HK-2 (cell line): ENCODE data around the gene COL18A1.

Experiments used
- DNase-seq: peaks from one replicate; pipeline ENCODE4 v3.0.0-alpha.2; 2018; ENCODE audit not compliant: unreplicated experiment

COL18A1 gene

GRCh38 chr21:45401916-45402900, 2.8 kb upstream of the COL18A1 start:
- DNase-seq = no peak

DNA sequence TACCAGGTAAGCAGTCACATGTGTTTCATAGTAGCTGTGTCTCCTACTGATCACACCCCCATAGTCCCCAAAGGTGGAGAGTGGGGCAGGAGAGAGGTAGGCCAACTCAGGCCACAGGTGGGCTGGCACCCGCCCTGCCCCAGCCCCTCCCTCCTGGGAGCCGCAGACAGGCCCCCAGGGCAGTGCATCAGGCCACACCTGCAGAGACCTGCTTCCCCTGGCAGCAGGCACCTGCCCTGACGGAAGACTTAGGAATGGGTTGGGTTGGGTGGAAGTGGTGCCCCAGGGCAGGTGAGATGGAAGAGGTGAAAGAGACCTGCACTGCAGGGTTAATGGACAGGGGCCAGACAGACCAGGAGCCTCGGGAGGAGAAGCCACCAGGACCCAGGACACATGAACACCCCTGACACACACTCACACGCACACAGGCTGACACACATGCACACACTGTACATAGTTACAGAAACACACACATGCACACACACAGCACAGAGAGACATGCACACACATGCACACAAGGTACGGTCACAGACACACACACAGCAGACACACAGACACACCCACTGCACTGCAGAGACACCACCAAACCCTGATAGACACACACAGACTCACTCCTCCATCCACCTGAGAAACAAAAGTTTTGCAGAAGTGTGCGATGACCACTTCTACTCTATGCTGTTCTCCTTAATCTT, 1.7 kb upstream of the COL18A1 start:
- DNase-seq = no peak

- no peak for DNase-seq
Measured at GRCh38 chr21:45403825-45404729, 888 bp upstream of the COL18A1 start.

- DNase-seq = peak; percentile 26
Measured at GRCh38 chr21:45405271-45405818, 380 bp downstream of the COL18A1 start.

- DNase-seq = peak; percentile 39
Measured at GRCh38 chr21:45405819-45406762, 1.1 kb downstream of the COL18A1 start.

DNA sequence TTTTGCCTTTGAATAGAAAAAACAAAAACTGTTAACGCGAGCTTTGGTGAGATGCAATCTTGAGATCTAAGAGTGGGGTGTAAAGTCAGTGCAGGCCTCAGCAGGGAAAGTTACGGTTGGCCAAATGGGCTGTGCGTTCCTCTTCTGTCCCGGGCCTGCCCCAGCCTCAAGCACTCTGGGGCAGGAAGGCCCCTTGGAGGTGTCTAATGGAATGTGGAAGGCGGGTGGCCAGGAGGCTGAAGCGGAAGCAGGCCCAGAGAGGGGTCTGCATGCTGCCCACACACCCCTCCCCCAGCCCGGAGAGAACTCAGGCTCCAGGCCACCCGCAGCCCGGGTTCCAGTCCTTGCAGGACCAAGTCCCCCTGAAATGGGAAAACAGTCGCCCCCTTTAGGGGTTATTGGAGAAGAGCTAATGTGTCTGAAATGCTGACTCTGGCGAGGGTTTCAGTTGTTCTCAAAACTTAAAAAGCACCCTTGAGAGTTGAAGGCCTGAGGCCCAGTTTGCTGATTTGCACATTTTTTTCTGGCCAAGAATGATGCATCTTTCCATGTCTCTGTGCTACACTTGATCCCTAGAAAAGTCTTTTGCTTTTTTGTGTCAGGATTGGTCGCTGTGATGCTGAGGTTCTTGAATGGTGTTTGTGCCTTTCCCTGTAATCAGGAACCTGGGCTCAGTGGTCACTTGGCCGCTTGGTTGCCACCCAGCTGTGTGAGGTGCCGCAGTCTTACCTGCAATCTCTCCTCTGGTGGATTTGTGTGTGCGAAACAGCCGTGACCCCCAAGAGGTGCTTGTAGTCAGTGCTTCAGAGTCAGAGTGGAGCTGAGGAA, 2.0 kb downstream of the COL18A1 start:
- no peak for DNase-seq

DNA sequence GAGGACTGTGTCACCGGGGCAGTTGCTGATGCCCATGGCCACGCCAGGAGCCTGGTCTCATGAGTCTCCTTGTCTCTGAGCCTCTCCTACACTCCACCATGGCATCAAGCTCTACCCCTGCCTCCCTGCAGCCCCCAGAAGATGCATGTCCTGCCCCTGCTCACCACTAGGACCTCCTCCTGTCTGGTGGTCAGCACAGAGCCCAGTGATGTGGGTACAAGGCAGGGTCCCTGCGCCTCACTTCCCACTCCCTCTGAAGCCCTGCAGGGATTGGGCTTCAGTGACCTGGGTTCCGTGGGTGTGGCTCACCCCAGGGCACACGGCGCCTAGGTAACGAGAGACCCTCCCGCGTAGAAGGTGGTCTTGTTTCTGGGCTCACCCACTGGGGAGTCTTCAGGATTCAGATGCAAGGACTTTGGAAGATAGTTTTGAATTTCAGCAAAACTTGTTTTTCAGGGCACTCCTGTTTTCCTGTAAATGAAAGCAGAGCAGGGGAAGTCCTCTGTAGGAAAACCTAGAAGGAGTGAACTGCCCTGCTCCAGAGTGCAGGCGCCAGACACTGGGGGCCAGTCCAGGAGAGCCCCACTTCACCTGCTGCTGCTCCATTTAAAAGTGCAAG, 2.8 kb downstream of the COL18A1 start:
- DNase-seq = no peak

DNA sequence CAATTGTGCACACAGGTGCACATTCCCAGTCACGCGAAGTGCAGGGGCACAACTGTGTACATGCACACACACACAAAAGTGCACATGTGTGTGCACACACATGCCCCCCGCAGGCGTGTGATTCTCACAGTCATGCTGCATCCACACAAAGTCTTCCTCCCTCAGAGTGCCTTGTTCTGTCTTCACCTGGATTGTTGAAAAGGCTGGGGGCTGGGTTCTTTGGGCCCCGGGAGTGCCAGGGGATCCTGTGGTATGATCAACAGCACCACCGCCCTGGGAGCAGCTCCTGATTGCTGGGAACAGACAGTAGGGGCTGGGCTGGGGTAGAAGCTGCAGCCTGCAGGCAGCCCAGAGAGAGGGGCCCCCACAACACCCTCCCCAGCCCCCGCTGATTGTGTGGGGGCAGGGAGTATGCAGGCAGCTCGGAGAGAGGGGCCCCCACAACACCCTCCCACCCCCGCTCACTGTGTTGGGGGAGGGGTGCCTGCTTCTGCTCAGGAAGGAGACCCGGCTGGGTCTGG, 3.4 kb downstream of the COL18A1 start:
- DNase-seq = no peak

DNA sequence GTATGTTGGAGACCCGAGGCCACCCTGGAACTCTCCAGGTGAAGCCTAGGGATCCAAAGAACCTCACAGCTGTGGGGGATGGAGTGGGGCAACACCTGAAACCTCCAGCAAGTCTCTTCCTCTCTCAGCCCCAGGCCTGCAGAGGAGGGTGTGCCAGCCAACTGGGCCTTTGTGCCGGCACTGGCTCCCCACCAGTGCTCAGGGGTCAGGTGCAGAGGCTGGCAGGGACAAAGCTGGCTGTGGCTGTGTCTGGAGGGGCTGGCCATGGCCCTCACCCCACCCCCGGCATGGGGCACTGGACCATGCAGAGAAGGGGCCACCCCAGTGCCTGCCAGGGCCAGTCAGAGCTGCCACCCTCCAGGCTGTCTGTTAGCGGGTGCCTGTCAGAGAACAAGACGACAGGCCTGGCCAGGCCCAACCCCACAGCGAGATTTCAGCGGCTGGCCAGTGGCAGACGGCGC, 3.9 kb downstream of the COL18A1 start:
- DNase-seq = no peak

DNA sequence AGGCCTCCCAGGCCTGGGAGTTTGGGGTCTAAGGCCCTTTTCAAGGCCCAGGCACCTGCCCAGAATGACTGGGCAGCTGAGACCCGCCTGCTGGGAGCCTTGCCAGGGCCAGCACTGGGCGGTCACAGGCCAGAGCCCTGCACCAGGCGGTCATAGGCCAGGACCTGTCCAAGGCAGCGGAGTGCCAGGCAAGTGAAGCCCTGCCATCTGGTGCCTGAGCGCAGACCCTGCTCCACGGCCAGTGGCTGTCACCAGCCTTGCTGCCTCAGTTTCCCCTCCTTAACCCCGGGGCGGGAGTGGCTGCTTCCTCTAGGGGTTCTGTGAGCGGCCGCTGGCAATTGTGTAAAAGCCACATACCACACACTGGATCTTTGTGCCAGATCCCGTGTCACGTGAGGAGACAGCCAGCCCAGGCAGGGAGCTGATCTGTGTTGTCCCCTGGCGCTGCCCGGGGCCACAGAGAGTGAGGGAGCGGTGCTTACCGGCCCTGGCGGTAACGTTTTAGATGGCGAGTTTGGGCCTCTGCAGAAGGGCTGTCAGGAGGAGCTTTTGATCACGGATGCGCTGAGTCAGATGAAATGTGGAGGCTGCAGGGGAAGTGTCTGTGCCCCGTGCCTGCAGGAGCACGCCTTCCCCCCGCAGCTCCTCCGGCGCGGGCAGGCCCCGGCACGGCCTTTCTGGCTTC, 4.6 kb downstream of the COL18A1 start:
- no peak for DNase-seq

- DNase-seq = no peak
Measured at GRCh38 chr21:45410151-45410864, 5.3 kb downstream of the COL18A1 start.

- no peak for DNase-seq
Measured at GRCh38 chr21:45410865-45411809, 6.2 kb downstream of the COL18A1 start.

- DNase-seq = no peak
Measured at GRCh38 chr21:45411810-45412206, 6.8 kb downstream of the COL18A1 start.

GRCh38 chr21:45412491-45412890, 7.5 kb downstream of the COL18A1 start:
- DNase-seq = no peak

DNA sequence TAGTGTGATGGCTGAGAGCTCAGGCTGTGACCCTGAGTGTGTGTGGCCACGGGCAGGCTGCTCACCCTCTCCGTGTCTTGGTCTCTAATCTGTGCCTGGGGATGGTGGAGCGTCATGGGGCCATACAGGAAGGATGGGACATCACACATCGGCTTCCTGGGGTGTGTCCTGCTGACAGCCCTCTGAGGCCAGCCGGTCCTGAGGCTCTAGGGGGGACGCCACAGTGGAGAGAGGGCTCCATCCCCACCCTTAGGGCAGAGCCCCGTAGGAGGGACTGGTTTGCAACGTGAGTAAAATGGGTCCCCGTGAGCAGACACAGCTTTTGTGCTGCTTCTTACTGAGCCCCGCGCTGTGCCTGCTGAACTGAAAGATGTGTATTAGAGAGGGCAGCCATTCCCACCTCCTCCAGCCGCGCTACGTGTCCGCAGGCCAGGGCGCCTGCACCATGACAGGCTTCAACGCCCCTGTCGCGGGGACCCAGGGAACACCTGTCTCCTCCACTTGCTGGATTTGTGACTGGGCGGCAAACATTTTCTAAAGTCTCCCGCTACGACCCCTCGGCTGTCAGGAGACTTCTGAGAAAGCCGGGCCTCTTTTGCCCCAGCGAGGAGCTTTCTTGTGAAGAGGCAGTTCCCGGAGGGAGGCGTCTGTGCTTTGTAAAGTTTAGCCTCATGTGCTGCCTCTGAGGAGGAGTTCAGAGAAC, 8.1 kb downstream of the COL18A1 start:
- no peak for DNase-seq

DNA sequence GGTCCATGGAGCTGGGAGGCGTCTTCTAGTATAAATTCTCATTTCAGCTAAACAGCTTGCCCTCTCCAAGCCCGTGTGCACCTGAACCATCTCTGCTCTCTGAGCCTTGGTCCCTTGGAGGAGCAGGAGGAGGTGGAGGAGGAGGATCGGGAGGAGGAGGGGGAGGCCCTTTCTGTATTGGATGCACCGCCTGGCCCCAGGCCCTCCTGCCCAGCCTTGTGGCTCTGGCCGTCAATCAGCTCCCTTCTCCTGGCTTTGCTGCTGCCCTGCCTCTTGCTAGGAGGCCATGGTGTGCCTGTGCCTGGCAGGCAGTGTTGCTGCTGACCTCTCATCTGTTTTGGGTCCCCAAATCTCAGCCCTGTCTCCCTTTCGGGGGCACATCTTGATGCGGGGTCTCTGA, 9.0 kb downstream of the COL18A1 start:
- DNase-seq = no peak
